ENCODE results near the gene PIK3R1.

PIK3R1 gene

GRCh38 chr5:68331192-68332079 lies 115.9 kb downstream of the PIK3R1 start:
- DNase-seq (ENCODE audit: low read depth): no peak

DNA sequence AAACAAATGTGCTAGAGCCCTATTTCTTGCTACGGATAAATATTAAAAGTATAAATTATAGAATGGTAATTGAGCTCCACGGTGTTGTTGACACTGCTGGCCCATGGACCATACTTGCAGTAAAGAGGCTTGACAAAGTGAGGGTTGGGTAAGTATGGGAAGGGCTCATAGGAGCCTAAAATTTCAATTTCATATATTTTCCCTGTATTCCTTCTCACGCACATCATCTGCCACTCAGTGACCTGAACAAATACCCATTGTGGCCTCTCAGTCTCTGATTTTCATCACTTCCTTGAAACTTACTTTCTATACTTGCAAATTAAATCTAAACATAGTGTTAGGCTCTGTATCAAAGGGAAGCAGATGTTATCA lies 116.5 kb downstream of the PIK3R1 start:
- DNase-seq (ENCODE audit: low read depth): no peak

- DNase-seq (ENCODE audit: low read depth): no peak
Observed at GRCh38 chr5:68332556-68332955, 117.0 kb downstream of the PIK3R1 start.

DNA sequence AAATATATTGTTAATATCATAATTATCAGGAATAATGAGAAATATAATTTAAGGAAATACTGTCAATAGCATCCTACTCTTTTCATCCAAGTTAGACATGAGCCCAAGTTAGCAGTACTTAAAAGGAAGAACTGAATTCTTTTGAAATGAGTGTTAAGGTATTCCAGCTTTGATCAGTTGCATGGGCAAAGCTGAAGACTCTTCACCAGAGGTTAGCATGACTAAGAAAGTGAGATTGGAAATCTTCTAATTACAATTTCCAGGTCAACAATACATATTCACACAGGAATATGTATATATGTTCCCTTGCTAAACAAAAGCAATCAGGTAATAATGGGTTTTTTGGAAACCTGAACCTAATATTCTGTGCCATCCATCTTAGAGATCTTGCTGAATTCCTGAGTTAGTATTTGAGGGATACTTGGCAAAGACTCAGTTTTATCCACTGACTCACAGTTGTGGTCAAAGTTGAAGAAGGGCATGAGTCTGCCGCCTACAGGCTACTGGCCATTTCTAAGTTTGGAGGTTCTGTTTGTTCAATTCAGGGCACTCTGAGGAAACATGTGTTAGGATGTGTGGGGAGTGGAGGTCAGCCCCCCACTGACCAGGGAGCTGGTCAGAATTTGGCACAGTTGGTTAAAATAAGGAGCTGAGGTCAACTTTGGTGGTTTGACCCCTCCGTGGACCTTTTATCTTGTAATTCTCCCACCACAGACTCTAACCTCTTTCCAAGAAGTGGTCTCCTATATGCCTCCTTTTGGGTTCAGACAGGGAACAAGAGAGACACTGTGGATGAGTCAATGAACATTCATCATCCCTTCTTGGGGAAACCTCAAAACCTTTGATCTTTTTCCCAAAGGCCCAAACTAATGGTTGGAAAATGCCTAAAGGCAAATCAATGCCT lies 118.3 kb downstream of the PIK3R1 start:
- no peak for DNase-seq (ENCODE audit: low read depth)

- DNase-seq (ENCODE audit: low read depth): no peak
Observed at GRCh38 chr5:68334553-68334886, 119.0 kb downstream of the PIK3R1 start.

- no peak for DNase-seq (ENCODE audit: low read depth)
Observed at GRCh38 chr5:68335075-68335474, 119.5 kb downstream of the PIK3R1 start.

- DNase-seq (ENCODE audit: low read depth): no peak
Observed at GRCh38 chr5:68336200-68336599, 120.6 kb downstream of the PIK3R1 start.

DNA sequence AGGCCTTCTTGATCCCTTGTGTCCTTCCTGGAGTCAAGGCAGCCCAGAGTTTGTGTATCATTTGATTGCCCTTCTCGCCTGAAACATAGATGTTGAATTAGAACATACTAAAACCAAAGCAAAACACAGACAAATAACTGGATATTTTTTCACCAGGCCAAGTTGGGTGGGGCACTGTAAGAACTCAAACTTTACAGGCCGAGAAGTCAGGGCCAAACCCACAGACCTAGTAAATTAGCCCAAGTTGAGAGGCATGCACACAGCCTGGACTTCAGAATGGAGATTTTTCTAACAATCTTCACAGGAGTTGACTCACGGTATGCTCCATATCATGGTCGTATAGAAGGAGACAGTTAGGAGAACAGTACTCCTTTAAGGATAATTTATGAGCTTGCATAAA lies 121.7 kb downstream of the PIK3R1 start:
- no peak for DNase-seq (ENCODE audit: low read depth)

DNA sequence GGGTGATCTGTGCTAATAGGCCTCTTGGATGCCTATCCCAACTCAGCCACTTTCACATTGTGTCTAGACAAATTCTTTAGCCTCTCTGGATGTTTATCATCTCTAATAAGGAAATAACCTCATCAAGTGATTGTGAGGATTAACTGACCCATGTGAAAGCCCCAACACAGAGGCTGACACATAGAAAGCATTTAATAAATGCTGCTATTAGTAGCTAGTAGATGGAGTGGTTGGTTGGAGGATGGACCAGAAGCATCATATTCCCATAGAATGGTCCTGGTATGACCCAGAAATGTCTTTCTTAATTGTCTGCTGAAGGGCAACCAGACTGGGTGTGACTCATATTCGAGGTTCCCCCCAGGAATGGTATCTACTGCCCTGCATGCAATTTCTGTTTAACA lies 124.4 kb downstream of the PIK3R1 start:
- no peak for DNase-seq (ENCODE audit: low read depth)

- DNase-seq (ENCODE audit: low read depth): no peak
Observed at GRCh38 chr5:68341006-68341405, 125.5 kb downstream of the PIK3R1 start.

DNA sequence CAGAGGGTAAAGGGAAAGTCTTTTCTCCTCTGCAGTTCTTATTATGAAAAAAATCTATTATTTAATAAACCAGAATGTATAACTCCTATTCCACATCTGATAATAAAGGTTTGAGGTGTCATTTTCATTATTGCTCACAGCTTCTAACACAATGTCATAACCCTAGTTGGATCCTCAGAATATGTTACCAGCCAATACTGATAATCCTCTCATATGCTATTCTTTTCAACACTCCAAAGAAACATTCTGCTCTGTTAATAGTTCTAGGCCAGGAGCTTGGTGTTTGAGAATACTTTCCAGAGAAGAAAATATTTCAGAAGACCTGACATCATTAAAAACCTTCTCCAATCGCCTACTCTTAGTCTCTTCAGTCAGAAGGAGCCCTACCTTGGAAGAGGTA lies 127.1 kb downstream of the PIK3R1 start:
- DNase-seq (ENCODE audit: low read depth): no peak

- DNase-seq (ENCODE audit: low read depth): no peak
Observed at GRCh38 chr5:68343421-68343826, 127.9 kb downstream of the PIK3R1 start.

- no peak for DNase-seq (ENCODE audit: low read depth)
Observed at GRCh38 chr5:68344447-68345111, 129.0 kb downstream of the PIK3R1 start.

- no peak for DNase-seq (ENCODE audit: low read depth)
Observed at GRCh38 chr5:68345171-68345570, 129.6 kb downstream of the PIK3R1 start.

GRCh38 chr5:68345582-68345981 lies 130.0 kb downstream of the PIK3R1 start:
- no peak for DNase-seq (ENCODE audit: low read depth)

DNA sequence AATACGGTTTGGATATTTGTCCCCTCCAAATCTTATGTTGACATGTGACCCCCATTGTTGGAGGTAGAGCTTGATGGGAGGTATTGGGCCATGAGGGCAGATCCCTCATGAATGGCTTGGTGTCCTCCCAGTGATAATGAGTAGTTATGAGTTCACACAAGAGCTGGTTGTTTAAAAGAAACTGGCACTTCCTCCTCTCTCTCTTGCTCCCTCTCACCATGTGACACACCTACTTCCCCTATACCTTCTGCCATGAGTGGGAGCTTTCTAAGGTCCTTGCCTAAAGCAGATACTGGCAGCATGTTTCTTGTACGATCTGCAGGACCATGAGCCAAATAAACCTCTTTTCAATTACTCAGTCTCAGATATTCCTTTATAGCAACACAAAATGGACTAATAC lies 132.0 kb downstream of the PIK3R1 start:
- no peak for DNase-seq (ENCODE audit: low read depth)

DNA sequence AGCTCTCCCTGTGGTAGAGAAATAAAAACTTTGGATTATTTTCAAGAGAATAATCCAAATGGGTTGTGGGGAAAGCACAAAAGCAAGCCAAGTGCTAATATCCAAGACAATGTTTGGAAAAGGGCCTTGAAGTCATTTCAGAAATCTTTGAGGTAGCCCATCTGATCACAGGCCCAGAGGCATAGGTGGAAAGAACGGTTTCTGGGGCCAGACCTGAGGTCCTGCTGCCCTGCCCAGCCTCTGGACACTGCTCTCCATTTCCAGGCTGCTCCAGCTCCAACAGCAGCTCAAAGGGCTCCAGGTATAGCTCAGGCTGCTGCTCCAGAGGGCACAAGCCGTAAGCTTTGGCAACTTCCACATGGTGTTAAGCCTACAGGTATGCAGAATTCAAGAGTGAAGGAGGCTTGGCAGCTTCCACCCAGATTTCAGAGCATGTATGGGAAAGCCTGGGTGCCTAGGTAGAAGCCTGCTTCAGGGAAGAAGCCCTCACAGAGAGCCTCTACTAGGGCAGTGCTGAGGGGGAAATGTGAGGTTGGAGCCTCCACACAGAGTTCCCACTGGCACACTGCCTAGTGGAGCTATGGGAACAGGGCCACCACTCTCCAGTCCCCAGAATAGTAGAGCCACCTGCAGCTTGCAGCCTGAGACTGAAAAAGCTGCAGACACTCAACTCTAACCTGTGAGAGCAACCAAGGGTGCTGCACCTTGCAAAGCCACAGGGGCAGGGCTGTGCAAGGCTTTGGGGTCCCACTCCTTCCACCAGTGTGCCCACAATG lies 133.1 kb downstream of the PIK3R1 start:
- no peak for DNase-seq (ENCODE audit: low read depth)

- no peak for DNase-seq (ENCODE audit: low read depth)
Observed at GRCh38 chr5:68350176-68350575, 134.6 kb downstream of the PIK3R1 start.

Measured in stimulated activated CD8-positive, alpha-beta memory T cell treated with anti-CD3 and anti-CD28 coated beads, Interleukin-12 subunit alpha, Interleukin-12 subunit beta, amount 100 ng/mL, for 4 hours (primary cell).